8988T (cell line): ENCODE measurements around the gene PTTG2.
"Not testable (repeated sequence)": the region's sequence is repeated elsewhere in the genome, so short reads cannot be mapped to it uniquely, and the experiment has no call there.

ENCODE experiments used
- DNase-seq: peaks from one replicate; pipeline ENCODE4 v3.0.0; 2011

PTTG2 gene

DNA sequence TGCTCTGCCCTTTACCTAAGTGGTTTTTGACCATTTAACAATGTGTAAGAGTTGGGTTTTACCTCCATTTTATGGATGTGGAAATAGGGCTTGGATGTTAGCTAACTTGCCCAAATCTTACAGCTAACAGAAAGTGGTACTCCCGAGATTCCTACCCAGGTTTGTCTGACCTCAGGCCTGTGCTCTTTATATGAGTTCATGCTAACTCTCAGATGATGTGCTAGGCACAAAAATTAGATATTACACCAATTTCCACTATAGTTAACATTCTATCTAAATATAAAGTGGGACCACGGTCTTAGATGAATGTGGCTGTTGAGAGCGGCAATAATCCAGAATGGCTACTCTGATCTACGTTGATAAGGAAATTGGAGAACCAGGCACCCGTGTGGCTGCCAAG is at the start of gene PTTG2:
PTTG2 (plus strand) TSS at position 301 of the 400 bp plus-strand sequence; CDS start at position 338, 37 bp downstream.
- DNase-seq, result no peak

DNA sequence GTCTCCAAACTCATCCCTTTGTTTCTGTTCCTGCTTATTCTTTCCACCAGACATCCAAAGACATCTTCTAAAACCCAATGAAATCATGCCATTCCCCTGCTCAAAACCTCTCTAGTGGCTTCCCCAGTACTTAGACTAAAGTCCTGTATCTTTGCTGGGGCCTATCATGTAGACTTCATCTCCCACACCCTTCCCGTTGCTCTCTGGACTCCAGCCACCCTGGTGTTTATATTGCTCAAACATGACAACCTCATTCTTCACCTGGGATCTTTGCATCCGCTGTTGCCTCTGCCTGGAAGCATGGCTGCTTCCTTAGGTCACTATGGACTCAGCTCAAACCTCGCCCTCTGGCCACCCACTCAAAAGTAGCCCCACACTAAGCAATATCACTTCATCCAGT is 45.7 kb upstream of the PTTG2 start:
- no peak for DNase-seq

DNA sequence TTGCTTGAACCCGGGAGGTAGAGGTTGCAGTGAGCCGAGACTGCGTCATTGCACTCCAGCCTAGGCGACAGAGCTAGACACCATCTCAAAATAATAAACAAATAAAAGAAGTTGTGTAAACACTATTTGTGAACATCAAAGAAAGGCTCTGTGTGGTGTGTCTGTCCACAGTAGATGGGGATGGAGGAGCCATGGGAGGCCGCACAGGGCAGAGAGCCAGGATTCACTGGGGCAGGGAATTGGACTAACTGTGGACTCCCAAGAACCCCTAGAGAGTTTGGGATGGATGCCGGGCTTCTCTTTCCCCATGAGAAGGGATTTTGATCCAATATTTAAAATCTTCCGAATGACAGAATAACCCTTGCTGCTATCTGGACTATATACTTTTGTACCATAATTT is 42.8 kb upstream of the PTTG2 start:
- DNase-seq, result no peak

DNA sequence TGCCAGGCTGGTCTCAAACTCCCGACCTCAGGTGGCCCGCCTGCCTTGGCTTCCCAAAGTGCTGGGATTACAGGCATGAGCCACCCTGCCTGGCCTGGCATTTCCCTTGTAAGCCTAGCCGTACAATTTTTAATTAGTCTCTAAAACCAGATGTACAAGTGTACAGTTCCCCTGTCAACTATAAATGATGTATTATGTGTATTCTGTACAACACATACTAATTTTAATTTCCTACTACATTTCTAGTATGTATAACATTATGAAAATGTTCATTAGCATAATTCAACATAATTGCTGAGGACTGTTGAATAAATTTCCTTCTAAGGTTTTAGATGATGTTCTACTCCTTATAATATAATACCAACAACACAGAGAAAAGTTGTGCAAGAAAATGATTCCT is 41.5 kb upstream of the PTTG2 start:
- no peak for DNase-seq

DNA sequence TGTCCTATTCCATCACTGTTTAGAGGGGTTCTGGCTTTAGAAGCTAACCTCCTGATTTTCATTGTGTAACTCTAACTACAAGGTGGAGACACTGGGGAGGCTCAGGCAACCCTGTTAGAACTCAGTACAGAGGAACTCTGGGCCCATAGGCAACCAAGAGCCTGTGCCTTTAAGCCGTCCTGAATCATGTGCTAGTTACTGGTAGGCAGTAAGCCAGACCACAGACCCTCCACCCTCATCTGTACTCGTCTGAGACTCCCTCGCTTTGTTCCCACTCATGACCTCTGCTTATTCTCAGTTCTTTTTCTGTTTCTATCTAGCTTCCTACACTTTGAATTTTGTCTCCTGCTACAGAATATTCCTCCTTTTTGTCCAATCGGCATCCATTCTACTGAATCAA is 37.9 kb upstream of the PTTG2 start:
- no peak for DNase-seq

DNA sequence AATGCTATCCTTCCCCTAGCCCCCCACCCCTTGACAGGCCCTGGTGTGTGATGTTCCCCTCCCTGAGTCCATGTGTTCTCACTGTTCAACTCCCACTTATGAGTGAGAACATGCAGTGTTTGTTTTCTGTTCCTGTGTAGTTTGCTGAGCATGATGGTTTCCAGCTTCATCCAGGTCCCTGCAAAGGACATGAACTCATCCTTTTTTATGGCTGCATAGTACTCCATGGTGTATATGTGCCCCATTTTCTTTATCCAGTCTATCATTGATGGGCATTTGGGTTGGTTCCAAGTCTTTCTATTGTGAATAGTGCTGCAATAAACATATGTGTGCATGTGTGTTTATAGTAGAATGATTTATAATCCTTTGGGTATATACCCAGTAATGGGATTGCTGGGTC is 37.1 kb upstream of the PTTG2 start:
- not testable (repeated sequence) for DNase-seq

DNA sequence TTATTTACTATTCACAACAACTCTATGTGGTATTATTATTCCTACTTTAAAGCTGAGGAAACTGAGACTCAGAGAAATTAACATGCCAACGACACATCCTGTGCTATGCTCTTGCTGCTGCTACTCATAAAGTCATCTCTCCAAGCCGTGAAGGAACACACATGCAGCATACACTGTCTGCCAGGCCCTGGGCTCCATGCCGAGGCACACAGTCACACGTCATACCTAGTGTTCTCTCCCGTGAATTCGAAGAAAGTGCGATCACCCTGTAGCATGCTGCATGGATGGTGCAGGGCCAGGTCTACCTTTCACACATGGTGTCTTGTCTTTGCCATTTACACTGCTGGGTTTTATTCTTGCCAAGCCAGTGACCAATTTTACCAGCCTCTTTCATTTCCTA is 35.3 kb upstream of the PTTG2 start:
- no peak for DNase-seq

DNA sequence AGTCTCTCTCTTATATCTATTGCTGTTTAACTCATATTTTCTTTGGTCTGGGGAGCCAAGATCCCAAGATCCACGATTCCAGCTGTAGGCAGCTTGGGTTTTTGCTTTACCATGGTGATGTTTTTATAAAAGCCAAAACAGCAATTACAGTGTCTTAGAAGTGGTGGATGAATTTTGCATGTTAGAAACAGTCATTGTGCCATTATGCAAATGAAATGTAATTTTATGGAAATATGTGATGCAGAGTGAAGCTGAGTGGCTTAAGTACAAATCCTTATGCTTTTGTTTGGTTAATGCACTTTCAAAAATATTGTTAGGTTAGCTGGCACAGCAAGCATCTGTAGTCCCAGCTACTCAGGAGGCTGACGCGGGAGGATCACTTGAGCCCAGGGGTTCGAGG is 32.8 kb upstream of the PTTG2 start:
- DNase-seq, result no peak

DNA sequence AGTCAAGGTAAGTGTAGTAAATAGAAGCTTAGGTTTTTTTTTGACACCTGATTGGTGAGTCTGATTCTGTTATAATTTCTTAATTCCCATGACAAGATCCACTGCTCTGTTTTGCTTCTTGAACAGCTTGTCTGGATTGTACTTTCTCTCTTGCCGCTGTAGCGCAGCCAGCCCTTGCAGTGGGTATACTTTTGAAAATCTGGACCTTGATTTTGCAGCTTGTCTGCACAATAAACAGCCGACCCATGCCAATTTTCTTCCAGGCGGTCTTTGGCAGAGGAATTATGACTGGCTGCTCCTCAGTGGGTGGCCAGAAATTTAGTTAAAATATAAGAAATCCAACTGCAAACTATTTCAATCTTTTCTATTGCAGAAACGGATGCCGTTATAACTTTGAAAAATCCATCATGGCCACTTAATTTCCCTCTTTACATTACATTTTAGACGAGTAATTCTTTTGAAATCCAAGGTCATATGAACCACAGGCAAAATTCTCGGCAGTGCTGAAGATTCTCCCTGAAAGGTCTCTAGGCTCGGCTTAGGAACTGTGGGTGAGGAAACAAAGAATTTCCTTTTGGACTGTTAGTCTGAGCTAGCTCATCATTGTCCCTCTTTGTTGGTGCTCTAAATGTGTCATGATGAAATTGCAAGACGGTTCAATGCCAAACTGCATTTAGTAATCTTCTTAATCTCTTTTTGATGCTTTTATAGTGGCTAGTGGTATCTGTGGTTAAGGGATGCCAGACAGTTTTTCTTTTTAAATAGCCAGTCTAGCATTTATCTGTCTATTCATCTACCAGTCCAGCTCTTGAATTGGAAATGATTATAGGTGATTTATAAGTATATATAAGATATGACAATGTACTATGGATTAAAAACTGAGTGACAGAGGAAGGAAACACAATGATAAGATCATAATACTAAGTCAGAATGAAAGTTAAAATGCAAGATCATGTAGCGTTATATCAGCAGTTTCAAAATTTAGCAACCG is 31.5 kb upstream of the PTTG2 start:
- no peak for DNase-seq

DNA sequence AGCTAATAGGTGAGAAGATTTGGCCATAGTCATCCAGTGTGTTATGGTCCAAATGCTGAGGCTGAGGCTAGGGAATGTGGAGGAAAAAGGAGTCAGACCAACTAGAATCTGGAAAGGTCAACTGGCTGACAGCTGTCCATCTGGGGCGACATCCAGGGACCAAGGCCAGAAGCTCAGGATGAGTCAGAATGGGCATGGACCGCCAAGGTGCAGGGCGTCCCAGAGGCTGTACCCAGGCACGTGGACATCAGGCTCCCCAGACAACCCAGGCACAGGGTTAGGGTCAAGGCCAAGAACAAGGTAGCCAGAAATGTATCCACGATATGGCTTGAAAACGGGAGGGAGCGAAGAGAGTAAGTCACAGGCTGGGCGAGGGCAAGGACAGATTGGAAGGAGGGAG is 26.1 kb upstream of the PTTG2 start:
- no peak for DNase-seq

DNA sequence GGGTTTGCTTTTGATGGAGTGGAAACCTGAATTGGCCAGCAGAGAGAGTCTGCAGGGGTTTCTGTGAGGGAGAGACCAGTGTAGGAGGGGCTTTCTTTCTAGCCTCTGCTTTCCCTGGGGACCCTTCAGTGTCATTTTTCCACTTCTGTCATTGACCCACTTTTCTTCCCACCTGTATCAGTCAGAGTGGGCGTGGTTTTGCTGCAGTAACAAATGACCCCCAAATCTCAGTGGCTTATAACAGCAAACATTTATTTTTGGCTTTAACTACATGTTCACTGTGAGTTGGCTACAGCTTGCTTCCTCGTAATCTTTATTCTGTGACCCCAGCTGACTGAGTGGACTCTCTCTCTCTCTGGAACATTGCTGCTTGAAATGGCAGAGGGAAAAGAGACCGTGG is 25.6 kb upstream of the PTTG2 start:
- no peak for DNase-seq

DNA sequence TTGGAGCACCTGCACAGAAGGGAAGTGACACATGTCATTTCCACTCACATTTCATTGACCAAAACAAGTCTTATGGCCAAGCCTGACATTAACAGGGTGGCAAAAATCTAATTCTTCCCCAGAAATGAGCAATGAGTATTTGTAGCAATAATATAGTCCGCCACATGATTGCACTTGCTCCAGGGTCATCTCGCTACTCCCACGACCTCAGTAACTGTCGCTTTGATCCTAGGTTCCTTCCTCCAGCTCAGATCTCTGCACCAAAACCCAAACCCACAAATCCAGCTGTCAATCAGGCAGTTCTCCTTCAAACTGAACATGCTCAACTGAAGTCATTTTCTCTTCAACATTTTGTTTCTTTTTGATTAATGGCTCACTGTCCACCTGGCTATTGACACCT is 25.2 kb upstream of the PTTG2 start:
- no peak for DNase-seq

DNA sequence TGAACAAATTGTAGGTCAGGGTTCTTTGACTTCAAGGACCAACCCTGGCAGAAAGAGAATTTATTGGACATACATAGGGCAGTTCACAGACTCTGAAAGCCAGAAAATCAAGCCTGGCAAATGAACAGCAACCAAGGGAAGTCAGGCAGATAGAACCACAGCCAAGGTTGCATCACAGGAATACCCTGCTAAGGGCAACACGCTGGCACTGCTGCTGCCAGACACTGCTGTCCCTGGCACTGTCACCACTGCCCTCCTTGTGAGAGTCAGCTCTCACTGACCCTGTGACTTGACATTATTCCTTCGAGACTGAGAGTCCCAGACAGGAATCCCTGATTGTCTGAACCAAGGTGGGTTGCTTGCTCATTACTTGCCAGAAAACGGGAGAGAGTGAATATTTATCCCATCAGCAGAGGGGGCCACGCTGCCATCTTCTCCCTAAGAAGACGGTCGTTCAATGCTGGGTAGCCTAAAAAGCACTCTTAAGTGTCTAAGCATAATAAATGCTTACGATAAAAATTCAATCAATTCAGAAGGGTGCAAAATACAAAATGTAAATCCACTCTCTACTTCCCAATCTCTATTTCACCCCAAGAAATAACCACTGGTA is 23.2 kb upstream of the PTTG2 start:
- DNase-seq, result no peak

DNA sequence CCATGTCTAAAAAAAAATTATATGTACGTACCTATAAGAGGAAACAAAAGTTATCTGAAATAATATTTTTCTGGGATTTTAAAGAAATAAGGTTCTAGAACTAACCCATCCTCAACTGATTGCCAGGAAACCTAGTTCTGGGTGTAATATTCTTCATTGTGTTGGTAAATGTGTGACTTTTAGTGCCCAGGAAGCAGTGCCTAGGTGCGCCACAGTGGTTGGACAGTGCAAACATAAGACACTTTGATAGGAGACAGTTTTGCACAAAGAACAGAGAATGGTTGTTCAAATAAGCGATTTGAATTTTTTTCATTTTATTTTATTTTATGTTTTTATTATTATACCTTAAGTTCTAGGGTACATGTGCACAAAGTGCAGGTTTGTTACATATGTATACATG is 22.0 kb upstream of the PTTG2 start:
- DNase-seq, result no peak

DNA sequence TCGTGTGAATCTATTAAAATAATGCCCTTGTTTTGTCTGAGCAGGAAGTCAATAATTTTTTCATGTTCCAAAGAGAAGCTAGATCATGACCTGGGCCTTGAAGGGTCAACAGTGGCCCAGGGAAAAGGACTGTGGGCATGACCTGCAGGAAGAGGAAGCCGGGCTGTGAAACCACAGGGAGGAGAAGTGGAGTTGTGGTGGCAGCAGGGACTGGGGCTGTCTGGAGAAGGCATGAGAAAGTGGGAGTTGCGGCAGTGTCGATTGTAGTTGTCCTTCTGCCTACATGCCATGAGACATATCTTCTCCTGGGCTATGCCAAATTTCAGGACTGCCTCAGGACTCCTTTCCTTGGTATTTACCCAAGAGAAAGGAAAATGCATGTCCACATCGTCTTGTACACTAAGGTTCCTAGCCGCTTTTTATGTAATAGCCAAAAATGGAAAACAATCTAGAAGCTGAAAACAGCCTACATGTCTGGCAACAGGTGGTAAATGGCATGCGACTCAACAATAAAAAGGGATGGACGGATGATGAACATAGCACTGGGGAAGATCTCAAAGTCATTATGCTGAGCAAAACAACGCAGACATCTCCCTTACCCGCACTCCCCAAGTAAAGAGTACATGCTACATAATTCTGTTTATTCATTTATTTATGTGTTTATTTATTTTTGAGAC is 13.6 kb upstream of the PTTG2 start:
- no peak for DNase-seq

DNA sequence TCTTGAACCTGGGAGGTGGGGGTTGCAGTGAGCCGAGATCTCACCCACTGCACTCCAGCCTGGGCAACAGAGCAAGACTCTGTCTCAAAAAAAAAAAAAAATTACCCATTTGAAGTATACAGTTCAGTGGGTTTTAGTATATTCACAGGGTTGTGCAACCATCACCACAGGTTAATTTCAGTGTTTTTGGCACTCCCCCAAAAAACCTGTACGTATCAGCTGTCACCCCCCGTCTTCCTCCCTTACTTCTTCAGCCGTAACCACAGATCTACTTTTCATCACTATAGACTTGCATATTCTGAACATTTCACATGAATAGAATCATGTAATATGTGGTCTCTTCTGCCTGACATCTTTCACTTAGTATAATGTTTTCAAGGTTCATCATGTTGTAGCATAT is 11.7 kb upstream of the PTTG2 start:
- no peak for DNase-seq

DNA sequence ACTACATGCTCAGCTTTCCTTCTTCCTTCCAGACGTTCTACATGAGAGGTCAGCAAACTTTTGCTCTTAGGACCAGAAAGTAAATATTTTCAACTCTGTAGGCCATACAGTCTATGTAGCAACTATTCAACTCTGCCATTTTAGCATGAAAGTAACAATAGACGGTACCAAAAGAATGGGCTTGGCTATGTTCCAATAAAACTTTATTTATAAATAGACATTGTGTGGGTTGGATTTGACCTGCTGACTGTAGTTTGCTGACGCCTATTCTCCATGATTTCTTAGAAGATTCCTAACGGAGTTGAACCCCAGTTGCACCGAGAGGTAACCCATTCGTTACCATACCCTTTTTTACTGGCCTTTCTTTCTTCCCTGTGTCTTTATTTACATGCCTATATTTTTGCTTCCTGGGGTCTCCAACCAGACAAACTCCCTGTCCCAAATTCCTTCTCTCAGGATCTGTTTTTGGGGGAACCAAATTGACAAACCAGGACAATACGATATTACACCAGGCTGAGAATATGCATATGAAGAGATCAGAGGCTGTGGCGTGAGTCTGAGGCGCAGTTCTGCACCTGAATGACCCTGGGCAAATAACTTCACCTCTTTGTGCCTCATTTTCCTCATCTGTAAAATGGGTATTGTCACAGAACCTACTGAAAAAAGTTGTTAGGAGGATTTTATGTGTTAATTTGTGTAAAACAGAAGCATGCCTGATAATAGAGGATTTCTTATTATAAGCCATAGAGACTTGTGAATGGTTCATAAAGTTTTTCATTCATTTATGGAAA is 10.4 kb upstream of the PTTG2 start:
- DNase-seq, result no peak

DNA sequence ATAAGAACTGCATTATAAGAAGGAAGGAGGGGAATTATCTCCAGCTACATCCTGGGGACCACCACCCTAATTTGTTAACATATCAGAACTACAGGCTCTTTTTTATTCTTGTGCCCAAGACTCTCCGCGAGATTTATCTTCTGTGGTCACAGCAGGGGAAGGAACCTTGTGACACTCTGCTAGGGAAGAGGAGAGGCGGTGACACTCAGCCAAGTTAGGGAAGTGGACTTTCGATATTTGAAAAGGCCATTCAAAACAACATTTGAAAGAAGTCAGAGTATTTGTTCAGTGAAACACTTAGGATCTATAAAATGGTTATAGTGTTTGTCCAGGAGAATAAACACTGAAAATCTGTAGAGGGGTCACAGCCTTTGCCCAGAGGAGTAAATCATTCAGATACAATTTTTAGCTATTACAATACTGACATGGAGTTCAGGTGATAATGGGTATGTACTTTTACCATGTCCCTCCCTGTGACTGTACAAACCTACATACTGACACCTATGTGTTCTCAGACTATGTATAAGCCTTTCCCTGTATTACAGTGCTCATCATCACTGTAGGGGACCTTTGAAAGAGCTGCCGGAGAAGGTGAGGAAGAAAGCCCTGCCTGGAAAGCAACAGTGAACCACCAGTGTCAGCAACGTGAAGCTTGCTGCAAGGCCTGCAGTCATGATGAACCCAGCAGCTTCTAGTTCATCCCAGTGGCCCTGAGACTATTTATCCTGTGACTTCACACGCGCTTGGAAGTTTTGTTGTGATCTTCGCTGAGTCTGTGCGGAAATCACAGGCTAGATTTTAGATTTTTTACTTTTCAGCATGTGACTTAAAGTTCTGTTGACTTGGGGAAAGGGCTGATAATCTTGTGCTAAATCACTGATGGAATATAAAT is 8.5 kb upstream of the PTTG2 start:
- no peak for DNase-seq

DNA sequence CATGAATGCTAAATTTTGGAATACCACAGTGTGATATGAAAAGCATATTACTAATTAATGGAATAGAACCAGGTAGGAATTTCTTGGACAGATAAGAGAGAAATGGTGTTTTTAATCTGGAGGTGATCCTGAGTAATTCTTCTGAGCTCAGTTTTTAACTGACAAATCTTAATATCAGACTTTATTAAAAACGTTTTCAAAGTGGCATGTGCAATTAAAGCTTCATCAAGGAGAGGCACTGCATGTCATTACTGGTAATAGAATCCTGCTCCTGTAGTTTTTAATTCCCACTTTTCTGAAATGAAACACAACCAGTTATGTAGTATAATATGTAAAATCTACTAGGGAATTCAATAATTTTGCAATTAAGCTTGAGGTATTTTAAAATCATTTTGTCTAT is 7.0 kb upstream of the PTTG2 start:
- no peak for DNase-seq

DNA sequence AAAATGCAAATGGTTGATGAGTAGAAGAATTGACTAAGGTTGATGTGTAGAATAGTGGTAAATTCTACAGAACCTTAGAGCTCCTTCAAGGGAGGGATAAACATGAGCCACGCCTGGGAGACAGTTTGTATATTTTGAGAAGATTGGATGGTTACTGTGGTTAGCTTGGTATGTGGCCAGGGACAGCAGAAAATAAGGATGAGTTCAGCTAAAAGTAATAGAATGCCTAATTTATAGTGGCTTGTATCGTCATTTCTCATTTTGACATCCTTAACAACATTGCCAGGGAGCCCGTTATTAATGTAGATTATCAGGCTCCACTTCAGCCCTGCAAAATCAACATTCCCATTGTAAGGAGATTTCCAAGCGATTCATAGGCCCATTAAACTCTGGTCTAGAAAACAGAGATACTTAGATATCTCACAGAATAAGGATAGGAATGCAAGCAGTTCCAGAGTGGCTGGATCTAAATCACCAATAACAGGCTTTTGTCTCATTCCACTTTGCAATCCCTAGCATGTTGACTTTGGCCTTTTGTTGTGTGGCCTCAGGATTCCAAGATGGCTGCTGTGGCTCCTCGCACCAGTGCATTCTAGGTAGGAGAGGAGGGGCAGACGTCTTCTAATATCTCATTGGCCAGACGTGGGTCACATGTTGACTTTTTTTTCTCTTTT is 6.4 kb upstream of the PTTG2 start:
- DNase-seq, result no peak

DNA sequence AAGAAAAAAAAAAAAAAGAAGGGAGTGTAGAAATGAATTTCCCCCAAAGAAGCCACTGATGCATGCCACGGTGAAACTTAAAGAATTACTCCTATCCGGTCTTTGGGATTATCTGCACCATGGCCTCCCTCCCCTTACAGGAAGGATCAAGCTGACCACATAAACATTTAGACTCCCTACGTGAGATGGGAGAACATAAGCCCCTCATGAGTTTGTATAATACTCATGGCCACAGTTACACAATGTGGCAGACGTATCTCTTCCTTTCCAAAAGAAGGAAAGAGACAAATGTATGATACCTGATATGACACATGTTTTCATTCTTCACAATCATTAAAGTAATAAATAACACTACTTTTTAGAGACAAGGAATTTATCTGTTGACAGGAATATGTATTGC is 3.3 kb upstream of the PTTG2 start:
- DNase-seq, result no peak
